PC-9 (cell line): ENCODE results near the gene CTNNA3.

Experiments used
- CTCF ChIP-seq: fragments of 200-600 bp; sonication (generic); conservative IDR thresholded peaks from 2 replicates; pipeline ENCODE4 v1.6.1; 2017; ENCODE audit warnings: mixed run types, antibody characterized with exemption, mild to moderate bottlenecking, moderate library complexity
- EZH2 ChIP-seq: fragments of 200-600 bp; sonication (generic); IDR thresholded peaks from 2 replicates; pipeline ENCODE4 v1.8.0; 2017; ENCODE audit warnings: antibody characterized with exemption, low read depth

- TF ChIP-seq CTCF (no peak), EZH2 (no peak)
Measured at GRCh38 chr10:66842867-66843266, 853.1 kb downstream of the CTNNA3 start.
